Stromal cell of bone marrow (primary cell): ENCODE data around the gene RABGGTA.
"Not testable (repeated sequence)": the region's sequence is repeated elsewhere in the genome, so short reads cannot be mapped to it uniquely, and the experiment has no call there.

Experiments
- DNase-seq: peaks from one replicate; pipeline ENCODE4 v3.0.0-alpha.2; 2012; ENCODE audit warnings: low read depth

The RABGGTA gene

GRCh38 chr14:24260780-24261157 is 10.6 kb downstream of the RABGGTA start:
- no peak for DNase-seq

GRCh38 chr14:24260026-24260779 is 11.2 kb downstream of the RABGGTA start:
- DNase-seq = no peak

- no peak for DNase-seq
These were observed 11.9 kb downstream of the RABGGTA start for GRCh38 chr14:24259282-24260025.

- no peak for DNase-seq
These were observed 12.7 kb downstream of the RABGGTA start for GRCh38 chr14:24258548-24259265.

DNA sequence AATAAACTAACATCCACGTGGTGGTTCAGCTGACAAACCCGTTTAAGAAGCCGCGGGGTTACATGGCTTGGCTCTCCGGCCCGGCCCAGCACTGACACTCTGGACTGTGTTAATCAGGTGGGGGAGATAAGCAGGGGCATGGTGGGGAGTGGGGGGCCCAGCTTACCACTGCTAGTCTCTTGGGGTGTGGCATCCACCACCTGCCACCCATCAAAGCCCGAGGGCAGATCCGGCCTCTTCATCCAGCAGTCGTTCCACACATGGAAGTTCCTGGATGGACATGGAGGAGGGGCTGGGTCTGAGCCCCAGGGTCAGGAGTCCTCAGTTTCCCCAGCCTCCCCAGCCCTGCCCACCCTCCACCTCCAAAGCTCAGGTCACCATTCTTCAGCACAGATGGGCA is 13.3 kb downstream of the RABGGTA start:
- no peak for DNase-seq

DNA sequence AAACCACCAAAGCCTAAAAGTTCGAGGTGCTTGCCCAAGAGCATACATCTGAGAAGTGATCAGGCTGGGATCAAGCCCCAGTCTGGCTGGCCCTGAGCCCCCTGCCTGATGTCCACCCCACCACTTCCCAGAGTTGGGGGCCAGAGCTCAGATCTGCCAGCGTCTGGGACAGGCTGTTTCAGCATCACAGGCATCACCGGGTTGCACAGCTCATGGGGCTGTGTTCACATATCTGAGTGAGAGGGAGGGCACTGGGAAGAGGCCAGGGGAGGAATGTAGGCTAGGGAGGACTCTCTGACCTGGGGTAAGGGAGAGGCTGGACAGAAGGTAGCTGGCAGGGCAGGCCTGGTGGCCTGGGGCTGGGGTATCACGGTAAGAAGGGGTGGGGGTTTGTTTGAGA is 14.4 kb downstream of the RABGGTA start:
- DNase-seq = no peak

DNA sequence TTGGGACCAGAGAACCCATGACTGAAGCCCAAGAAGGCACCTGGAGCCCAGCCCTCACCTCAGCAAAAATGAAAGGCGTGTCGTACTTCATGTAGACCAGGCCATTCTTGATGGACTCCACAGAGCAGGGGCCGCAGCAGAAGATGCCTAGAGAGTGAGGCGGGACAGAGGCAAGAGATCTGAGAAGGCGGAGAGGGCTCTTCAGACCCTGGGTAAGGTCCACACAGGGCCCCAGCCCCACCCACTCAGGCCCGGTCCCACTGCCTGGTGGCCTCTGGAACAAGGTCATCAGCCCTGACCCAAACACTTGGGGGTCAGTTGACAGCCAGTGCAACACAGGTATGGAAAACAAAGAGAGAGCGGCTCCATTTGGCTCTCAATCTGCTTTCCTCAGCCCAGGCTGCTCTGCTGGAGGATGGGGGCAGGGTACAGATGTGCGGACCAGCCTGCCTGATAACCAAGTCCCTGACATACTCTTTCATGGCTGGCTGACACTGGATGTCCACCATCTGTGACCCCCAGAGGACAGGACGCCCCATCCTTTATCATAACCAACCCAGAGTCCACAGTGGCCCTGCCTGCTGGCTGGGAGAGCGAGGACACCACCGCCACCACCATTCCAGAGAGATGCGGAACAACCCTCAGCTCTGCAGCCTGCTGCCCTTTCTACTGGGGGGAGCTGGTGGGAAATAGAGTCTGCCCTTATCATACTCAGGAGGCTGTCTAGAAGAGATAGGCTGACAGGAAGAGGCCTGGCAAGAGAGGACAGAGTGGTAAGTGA is 15.3 kb downstream of the RABGGTA start:
- DNase-seq = no peak

DNA sequence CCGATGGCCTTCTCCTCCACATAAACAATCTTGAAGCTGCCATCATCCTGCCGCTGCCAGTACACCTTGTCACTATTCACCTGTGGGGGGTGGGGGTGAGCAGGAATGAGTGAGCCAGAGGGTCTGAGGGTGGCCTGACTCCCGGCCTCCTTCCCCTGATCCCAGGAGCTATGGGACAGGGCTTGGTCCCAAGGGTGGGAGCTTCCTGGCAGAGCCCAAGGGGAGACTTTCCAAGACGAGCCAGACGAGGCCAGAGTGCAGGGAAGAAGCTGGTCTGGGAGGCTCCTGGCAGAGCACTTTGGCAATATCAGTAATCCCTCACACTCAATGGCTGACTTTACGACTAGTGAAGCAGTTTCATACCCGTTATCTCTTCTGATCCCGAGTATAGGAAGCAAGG is 16.0 kb downstream of the RABGGTA start:
- no peak for DNase-seq

GRCh38 chr14:24254630-24255392 is 16.6 kb downstream of the RABGGTA start:
- DNase-seq = no peak

DNA sequence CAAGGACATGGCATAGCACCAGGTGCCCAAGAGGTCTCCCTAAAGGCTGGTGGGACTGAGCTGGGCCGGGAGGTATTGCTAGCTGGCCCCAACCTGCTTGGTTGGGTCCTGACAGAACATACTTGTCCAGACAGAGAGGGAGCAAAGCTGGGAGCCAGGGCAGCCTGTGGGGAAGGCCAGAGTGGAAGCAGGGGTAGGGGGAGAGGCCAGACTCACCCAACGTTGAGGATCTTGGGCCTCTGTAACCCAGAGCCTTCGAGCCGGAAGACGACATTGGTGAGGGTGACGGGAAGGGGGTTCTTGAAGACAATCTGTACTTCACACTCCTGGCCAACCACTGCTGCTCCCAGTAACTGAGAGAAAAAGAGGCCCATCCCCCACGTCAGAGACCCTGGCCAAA is 17.5 kb downstream of the RABGGTA start:
- no peak for DNase-seq

GRCh38 chr14:24252289-24253124 is 18.9 kb downstream of the RABGGTA start:
- no peak for DNase-seq

GRCh38 chr14:24251880-24252288 is 19.5 kb downstream of the RABGGTA start:
- no peak for DNase-seq

- no peak for DNase-seq
These were observed 21.0 kb downstream of the RABGGTA start for GRCh38 chr14:24250354-24250753.

DNA sequence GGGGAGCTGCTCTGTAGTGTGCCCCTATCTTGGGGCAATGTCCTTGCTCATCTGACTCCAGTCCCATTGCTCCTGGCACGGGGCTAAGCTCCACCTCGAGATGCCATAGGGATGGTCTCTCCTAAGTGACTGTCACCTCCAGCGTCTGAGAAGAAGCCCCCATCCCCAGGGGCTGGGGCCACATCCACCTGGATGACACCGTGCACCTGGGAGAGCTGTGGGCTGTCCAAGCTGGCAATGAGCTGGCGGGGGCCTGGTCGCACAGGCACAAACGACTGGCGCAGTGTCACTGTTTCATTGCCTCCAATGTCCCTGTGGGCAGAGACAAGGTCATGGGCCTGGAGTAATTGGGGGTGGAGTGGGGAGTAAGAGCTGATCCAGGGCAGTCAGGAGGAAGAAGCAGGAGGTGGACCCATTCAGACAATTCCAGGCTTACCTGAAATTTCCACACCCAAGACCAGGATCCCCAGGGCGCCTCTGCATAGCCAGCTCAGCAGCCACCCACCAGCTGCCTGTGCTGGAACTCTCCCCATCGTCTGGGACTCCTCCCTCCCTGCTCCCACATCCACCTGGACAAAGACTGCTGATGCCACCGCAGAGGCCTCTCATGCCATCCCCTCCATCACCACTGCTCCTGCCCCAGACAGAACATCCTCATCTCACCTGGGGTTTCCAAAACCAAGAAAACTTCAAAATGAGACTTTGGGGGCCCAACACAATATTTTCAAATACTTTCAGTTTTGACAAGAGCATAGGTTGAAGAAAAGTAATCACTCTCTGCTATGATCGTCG is 22.0 kb downstream of the RABGGTA start:
- no peak for DNase-seq

- no peak for DNase-seq
These were observed 24.0 kb downstream of the RABGGTA start for GRCh38 chr14:24247422-24247821.

GRCh38 chr14:24246765-24247212 is 24.6 kb downstream of the RABGGTA start:
- DNase-seq = no peak

GRCh38 chr14:24245350-24245749 is 26.0 kb downstream of the RABGGTA start:
- DNase-seq = not testable (repeated sequence)

DNA sequence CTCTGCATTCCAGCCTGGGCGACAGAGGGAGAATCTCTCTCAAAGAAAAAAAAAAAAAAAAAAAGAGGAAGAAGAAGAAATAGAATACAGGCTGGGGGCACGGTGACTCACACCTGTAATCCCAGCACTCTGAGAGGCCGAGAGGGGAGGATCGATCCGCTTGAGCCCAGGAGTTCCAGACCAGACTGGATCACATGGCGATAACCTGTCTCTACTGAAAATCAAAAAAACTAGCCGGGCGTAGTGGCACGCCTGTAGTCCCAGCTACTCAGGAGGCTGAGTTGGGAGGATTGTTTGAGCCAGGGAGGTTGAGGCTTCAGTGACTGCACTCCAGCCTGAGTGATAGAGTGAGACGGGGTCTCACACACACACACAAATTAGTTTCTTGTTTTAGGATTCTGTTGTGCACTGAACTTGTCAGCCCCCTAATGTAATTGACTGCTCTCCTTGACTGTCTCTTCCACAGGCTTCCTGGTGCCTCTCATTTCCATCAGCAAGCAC is 28.0 kb downstream of the RABGGTA start:
- no peak for DNase-seq

GRCh38 chr14:24241829-24242443 is 29.5 kb downstream of the RABGGTA start:
- DNase-seq = peak; percentile 85
